Measurements from ENCODE around the gene VWA3B.

The VWA3B gene

GRCh38 chr2:98293931-98294687, 207.1 kb downstream of the VWA3B start:
- DNase-seq = no peak
- no peaks in the 10 kb centered on the region for H3K9me2 ChIP-seq (replicated peaks; ENCODE audit: insufficient read depth, low read length)

GRCh38 chr2:98294711-98295110, 207.7 kb downstream of the VWA3B start:
- Histone ChIP-seq H3K4me3 (ENCODE audit: low read length) (no peak overlapping the region), H3K9me2 (replicated peaks; ENCODE audit: insufficient read depth, low read length) (no peaks in the 10 kb centered on the region), H2AFZ (ENCODE audit: low read length) (peak overlapping the region; percentile 18; the same call in 1 of the 2 replicates), H3K9me3 (replicated peaks; ENCODE audit: insufficient read depth, low read length) (no peaks in the 10 kb centered on the region), H3K27ac (ENCODE audit: low read length) (no peak overlapping the region), H3K9ac (ENCODE audit: low read length) (no peak overlapping the region), H4K20me1 (ENCODE audit: insufficient read depth, low read length) (no peaks in the 10 kb centered on the region), H3K4me2 (ENCODE audit: low read depth, low read length) (no peak overlapping the region), H3K4me1 (ENCODE audit: low read length) (no peaks in the 10 kb centered on the region), H3K27me3 (replicated peaks; ENCODE audit: insufficient read depth, low read length) (no peaks in the 10 kb centered on the region), H3K79me2 (ENCODE audit: low read length) (no peaks in the 10 kb centered on the region), H3K36me3 (replicated peaks; ENCODE audit: insufficient read depth, low read length) (no peaks in the 10 kb centered on the region), H3F3A (ENCODE audit: insufficient read depth, low read length) (no peaks in the 10 kb centered on the region)
- no peak for DNase-seq
- no peak for TF ChIP-seq CTCF (IDR thresholded peaks at IDR 0.05; ENCODE audit: low read length)
- TF ChIP-seq EZH2phosphoT487 (IDR thresholded peaks at IDR 0.05; ENCODE audit: low read length) = no peak
- TF ChIP-seq EZH2 (optimal IDR thresholded peaks at IDR 0.05; ENCODE audit: low read depth, low read length) = no peak

More at GRCh38 chr2:98293931-98294687, 207.1 kb downstream of the VWA3B start:
- Histone ChIP-seq H3K9ac (ENCODE audit: low read length) (no peak overlapping the region), H3K79me2 (ENCODE audit: low read length) (no peaks in the 10 kb centered on the region), H3K9me3 (replicated peaks; ENCODE audit: insufficient read depth, low read length) (no peaks in the 10 kb centered on the region), H3K27ac (ENCODE audit: low read length) (no peak overlapping the region), H2AFZ (ENCODE audit: low read length) (no peak overlapping the region), H4K20me1 (ENCODE audit: insufficient read depth, low read length) (no peaks in the 10 kb centered on the region), H3K27me3 (replicated peaks; ENCODE audit: insufficient read depth, low read length) (no peaks in the 10 kb centered on the region), H3K36me3 (replicated peaks; ENCODE audit: insufficient read depth, low read length) (no peaks in the 10 kb centered on the region), H3F3A (ENCODE audit: insufficient read depth, low read length) (no peaks in the 10 kb centered on the region), H3K4me3 (ENCODE audit: low read length) (no peak overlapping the region), H3K4me2 (ENCODE audit: low read depth, low read length) (no peak overlapping the region), H3K4me1 (ENCODE audit: low read length) (no peaks in the 10 kb centered on the region)
- no peak for TF ChIP-seq EZH2phosphoT487 (IDR thresholded peaks at IDR 0.05; ENCODE audit: low read length)
- no peak for TF ChIP-seq EZH2 (optimal IDR thresholded peaks at IDR 0.05; ENCODE audit: low read depth, low read length)
- TF ChIP-seq CTCF (IDR thresholded peaks at IDR 0.05; ENCODE audit: low read length) = no peak

- Histone ChIP-seq H4K20me1 (ENCODE audit: insufficient read depth, low read length) (no peaks in the 10 kb centered on the region), H3K9ac (ENCODE audit: low read length) (no peak overlapping the region), H3F3A (ENCODE audit: insufficient read depth, low read length) (no peaks in the 10 kb centered on the region), H3K79me2 (ENCODE audit: low read length) (no peaks in the 10 kb centered on the region), H3K9me3 (replicated peaks; ENCODE audit: insufficient read depth, low read length) (no peaks in the 10 kb centered on the region), H3K4me1 (ENCODE audit: low read length) (no peaks in the 10 kb centered on the region), H2AFZ (ENCODE audit: low read length) (no peak overlapping the region), H3K27ac (ENCODE audit: low read length) (no peak overlapping the region), H3K9me2 (replicated peaks; ENCODE audit: insufficient read depth, low read length) (no peaks in the 10 kb centered on the region), H3K4me3 (ENCODE audit: low read length) (no peak overlapping the region), H3K27me3 (replicated peaks; ENCODE audit: insufficient read depth, low read length) (no peaks in the 10 kb centered on the region), H3K4me2 (ENCODE audit: low read depth, low read length) (no peak overlapping the region), H3K36me3 (replicated peaks; ENCODE audit: insufficient read depth, low read length) (no peaks in the 10 kb centered on the region)
- no peak for DNase-seq
- TF ChIP-seq CTCF (IDR thresholded peaks at IDR 0.05; ENCODE audit: low read length) (no peak), EZH2phosphoT487 (IDR thresholded peaks at IDR 0.05; ENCODE audit: low read length) (no peak), EZH2 (optimal IDR thresholded peaks at IDR 0.05; ENCODE audit: low read depth, low read length) (no peak)
Observed at GRCh38 chr2:98295275-98295674, 208.3 kb downstream of the VWA3B start.

Data from MM.1S (cell line).